ENCODE data around the gene OSBPL7.
A peak's percentile ranks its signal among the peaks of the same experiment; 100 is the strongest.

The OSBPL7 gene

GRCh38 chr17:47781397-47781796 is 40.2 kb downstream of the OSBPL7 start:
- H3K4me2 ChIP-seq (ENCODE audit: low read length): no peak overlapping the region
- H4K20me1 ChIP-seq (ENCODE audit: insufficient read depth, low read length): no peaks in the 10 kb centered on the region
- H3K27me3 ChIP-seq (ENCODE audit: insufficient read depth, low read length): no peaks in the 10 kb centered on the region
- no peaks in the 10 kb centered on the region for H3K9me3 ChIP-seq (ENCODE audit: low read length)
- TF ChIP-seq EZH2 (IDR thresholded peaks at IDR 0.05; ENCODE audit: borderline replicate concordance, low read length) (no peak), CTCF (IDR thresholded peaks at IDR 0.05; ENCODE audit: low read length) (no peak)
- H3K27ac ChIP-seq (ENCODE audit: low read depth, low read length, poor library complexity, severe bottlenecking): no peak overlapping the region
- H2AFZ ChIP-seq (ENCODE audit: low read length): no peak overlapping the region
- H3F3A ChIP-seq (ENCODE audit: insufficient read depth, low read length): no peaks in the 10 kb centered on the region
- no peaks in the 10 kb centered on the region for H3K79me2 ChIP-seq (ENCODE audit: insufficient read depth, low read length)
- no peaks in the 10 kb centered on the region for H3K36me3 ChIP-seq (ENCODE audit: insufficient read depth, low read length)
- no peaks in the 10 kb centered on the region for H3K4me1 ChIP-seq (ENCODE audit: insufficient read depth, low read length, severe bottlenecking)
- no peak overlapping the region for H3K4me3 ChIP-seq (ENCODE audit: low read depth, low read length, poor library complexity, severe bottlenecking)
- no peak overlapping the region for H3K9ac ChIP-seq (ENCODE audit: low read length)
- H3K9me2 ChIP-seq (ENCODE audit: low read depth, low read length): no peaks in the 10 kb centered on the region

GRCh38 chr17:47778184-47778635 is 43.4 kb downstream of the OSBPL7 start:
- Histone ChIP-seq H3K4me1 (ENCODE audit: insufficient read depth, low read length, severe bottlenecking) (no peaks in the 10 kb centered on the region), H3K27me3 (ENCODE audit: insufficient read depth, low read length) (no peaks in the 10 kb centered on the region), H3K4me2 (ENCODE audit: low read length) (no peak overlapping the region), H4K20me1 (ENCODE audit: insufficient read depth, low read length) (no peaks in the 10 kb centered on the region), H2AFZ (ENCODE audit: low read length) (no peak overlapping the region), H3K9me2 (ENCODE audit: low read depth, low read length) (no peaks in the 10 kb centered on the region), H3F3A (ENCODE audit: insufficient read depth, low read length) (no peaks in the 10 kb centered on the region), H3K9ac (ENCODE audit: low read length) (no peak overlapping the region), H3K9me3 (ENCODE audit: low read length) (no peaks in the 10 kb centered on the region), H3K27ac (ENCODE audit: low read depth, low read length, poor library complexity, severe bottlenecking) (no peak overlapping the region), H3K79me2 (ENCODE audit: insufficient read depth, low read length) (no peaks in the 10 kb centered on the region), H3K36me3 (ENCODE audit: insufficient read depth, low read length) (no peaks in the 10 kb centered on the region), H3K4me3 (ENCODE audit: low read depth, low read length, poor library complexity, severe bottlenecking) (no peak overlapping the region)
- TF ChIP-seq EZH2 (IDR thresholded peaks at IDR 0.05; ENCODE audit: borderline replicate concordance, low read length) (no peak), CTCF (IDR thresholded peaks at IDR 0.05; ENCODE audit: low read length) (no peak)

- no peak overlapping the region for H3K4me3 ChIP-seq (ENCODE audit: low read depth, low read length, poor library complexity, severe bottlenecking)
- TF ChIP-seq EZH2 (IDR thresholded peaks at IDR 0.05; ENCODE audit: borderline replicate concordance, low read length): no peak
- TF ChIP-seq CTCF (IDR thresholded peaks at IDR 0.05; ENCODE audit: low read length): peak; percentile 71
- H3K27me3 ChIP-seq (ENCODE audit: insufficient read depth, low read length): no peaks in the 10 kb centered on the region
- no peaks in the 10 kb centered on the region for H3K9me3 ChIP-seq (ENCODE audit: low read length)
- H3K9ac ChIP-seq (ENCODE audit: low read length): no peak overlapping the region
- no peaks in the 10 kb centered on the region for H3K9me2 ChIP-seq (ENCODE audit: low read depth, low read length)
- H3K36me3 ChIP-seq (ENCODE audit: insufficient read depth, low read length): no peaks in the 10 kb centered on the region
- H3F3A ChIP-seq (ENCODE audit: insufficient read depth, low read length): no peaks in the 10 kb centered on the region
- no peak overlapping the region for H3K4me2 ChIP-seq (ENCODE audit: low read length)
- no peaks in the 10 kb centered on the region for H3K79me2 ChIP-seq (ENCODE audit: insufficient read depth, low read length)
- H2AFZ ChIP-seq (ENCODE audit: low read length): no peak overlapping the region
- H3K4me1 ChIP-seq (ENCODE audit: insufficient read depth, low read length, severe bottlenecking): no peaks in the 10 kb centered on the region
- H4K20me1 ChIP-seq (ENCODE audit: insufficient read depth, low read length): no peaks in the 10 kb centered on the region
- no peak overlapping the region for H3K27ac ChIP-seq (ENCODE audit: low read depth, low read length, poor library complexity, severe bottlenecking)
Observed at GRCh38 chr17:47776330-47777197, 45.0 kb downstream of the OSBPL7 start.

Measured in OCI-LY1 (cell line).